ENCODE data around the gene BEND6.

DNA sequence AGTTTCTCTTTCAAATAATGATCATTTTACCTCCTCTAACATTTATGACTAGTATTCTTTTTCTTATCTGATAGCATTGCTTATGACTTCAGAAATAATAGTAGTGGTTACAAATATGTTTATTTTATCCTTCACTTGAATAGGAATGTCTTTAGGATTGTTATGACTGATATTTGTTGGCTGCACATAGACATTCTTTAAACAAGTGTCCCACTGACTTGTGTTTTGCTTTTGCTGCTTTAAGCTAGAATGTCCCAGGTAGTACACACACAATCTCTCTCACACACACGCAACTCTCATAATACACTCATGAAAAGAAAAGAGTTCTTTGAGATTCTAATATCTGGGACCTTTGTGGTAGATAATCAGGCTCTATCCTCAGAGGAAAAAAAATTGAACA lies 113.2 kb downstream of the BEND6 start:
- TF ChIP-seq, protein P1, sequence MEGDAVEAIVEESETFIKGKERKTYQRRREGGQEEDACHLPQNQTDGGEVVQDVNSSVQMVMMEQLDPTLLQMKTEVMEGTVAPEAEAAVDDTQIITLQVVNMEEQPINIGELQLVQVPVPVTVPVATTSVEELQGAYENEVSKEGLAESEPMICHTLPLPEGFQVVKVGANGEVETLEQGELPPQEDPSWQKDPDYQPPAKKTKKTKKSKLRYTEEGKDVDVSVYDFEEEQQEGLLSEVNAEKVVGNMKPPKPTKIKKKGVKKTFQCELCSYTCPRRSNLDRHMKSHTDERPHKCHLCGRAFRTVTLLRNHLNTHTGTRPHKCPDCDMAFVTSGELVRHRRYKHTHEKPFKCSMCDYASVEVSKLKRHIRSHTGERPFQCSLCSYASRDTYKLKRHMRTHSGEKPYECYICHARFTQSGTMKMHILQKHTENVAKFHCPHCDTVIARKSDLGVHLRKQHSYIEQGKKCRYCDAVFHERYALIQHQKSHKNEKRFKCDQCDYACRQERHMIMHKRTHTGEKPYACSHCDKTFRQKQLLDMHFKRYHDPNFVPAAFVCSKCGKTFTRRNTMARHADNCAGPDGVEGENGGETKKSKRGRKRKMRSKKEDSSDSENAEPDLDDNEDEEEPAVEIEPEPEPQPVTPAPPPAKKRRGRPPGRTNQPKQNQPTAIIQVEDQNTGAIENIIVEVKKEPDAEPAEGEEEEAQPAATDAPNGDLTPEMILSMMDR (IDR thresholded peaks at IDR 0.05), result no peak
- TF ChIP-seq RCOR1 (IDR thresholded peaks at IDR 0.05; ENCODE audit: low read length), result no peak
- no peak for TF ChIP-seq SMC3 (IDR thresholded peaks at IDR 0.05; ENCODE audit: low read depth, low read length)
- TF ChIP-seq MXI1 (IDR thresholded peaks at IDR 0.05; ENCODE audit: low read depth, low read length), result no peak
- no peak for TF ChIP-seq SIN3A (IDR thresholded peaks at IDR 0.05; ENCODE audit: borderline replicate concordance, low read depth, low read length)
- no peak for TF ChIP-seq TAF1 (IDR thresholded peaks at IDR 0.05; ENCODE audit: borderline replicate concordance, low read depth, low read length)
- no peak for TF ChIP-seq REST (IDR thresholded peaks at IDR 0.05; ENCODE audit: low read depth, low read length)
- TF ChIP-seq RAD21 (IDR thresholded peaks at IDR 0.05; ENCODE audit: low read length), result no peak
- TF ChIP-seq NRF1 (IDR thresholded peaks at IDR 0.05; ENCODE audit: low read depth, low read length), result no peak
- no peak for TF ChIP-seq JUND (IDR thresholded peaks at IDR 0.05)
- TF ChIP-seq, protein P2, sequence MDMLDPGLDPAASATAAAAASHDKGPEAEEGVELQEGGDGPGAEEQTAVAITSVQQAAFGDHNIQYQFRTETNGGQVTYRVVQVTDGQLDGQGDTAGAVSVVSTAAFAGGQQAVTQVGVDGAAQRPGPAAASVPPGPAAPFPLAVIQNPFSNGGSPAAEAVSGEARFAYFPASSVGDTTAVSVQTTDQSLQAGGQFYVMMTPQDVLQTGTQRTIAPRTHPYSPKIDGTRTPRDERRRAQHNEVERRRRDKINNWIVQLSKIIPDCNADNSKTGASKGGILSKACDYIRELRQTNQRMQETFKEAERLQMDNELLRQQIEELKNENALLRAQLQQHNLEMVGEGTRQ (IDR thresholded peaks at IDR 0.05; ENCODE audit: borderline replicate concordance, low read depth, low read length), result no peak
